ENCODE results near the gene SLC25A13. TPM values are rescaled to one million over a fixed set of nuclear protein-coding genes. Genes with fewer than 3 reads are reported as not detected.

Gene SLC25A13
- total RNA-seq, 1 experiment from 2014 or later, result 52.5 TPM

DNA sequence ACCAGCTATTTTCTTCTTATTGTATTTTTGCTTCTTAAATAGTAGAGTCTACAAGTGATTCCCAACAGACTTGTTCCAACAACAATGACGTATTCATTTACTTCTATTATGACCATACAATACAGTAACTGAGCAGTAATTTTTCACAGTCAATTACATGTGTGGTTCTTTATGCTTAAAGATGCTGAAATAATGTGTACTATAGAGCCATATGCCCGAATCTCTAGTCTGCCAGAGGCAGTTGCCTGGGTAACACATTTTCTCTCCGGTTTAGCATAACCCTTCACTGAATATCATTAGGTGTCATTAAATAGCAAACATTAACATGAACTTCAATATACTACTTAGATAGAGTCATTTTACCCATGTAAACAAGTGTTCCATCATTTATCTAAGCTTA is 75.0 kb downstream of the SLC25A13 start:
- peaks cover 25% of the 10 kb centered on the region for H3K79me2 ChIP-seq (ENCODE audit: low read depth)
- no TSS peak for BruUV-seq (replicated peaks)

GRCh38 chr7:96244992-96245292 is 77.0 kb downstream of the SLC25A13 start:
- POLR2A ChIA-PET (ENCODE audit: unreplicated experiment), result no interaction called here
- TF ChIP-seq EZH2 (IDR thresholded peaks at IDR 0.05; ENCODE audit: low read depth), result no peak
- TF ChIP-seq, protein P1, sequence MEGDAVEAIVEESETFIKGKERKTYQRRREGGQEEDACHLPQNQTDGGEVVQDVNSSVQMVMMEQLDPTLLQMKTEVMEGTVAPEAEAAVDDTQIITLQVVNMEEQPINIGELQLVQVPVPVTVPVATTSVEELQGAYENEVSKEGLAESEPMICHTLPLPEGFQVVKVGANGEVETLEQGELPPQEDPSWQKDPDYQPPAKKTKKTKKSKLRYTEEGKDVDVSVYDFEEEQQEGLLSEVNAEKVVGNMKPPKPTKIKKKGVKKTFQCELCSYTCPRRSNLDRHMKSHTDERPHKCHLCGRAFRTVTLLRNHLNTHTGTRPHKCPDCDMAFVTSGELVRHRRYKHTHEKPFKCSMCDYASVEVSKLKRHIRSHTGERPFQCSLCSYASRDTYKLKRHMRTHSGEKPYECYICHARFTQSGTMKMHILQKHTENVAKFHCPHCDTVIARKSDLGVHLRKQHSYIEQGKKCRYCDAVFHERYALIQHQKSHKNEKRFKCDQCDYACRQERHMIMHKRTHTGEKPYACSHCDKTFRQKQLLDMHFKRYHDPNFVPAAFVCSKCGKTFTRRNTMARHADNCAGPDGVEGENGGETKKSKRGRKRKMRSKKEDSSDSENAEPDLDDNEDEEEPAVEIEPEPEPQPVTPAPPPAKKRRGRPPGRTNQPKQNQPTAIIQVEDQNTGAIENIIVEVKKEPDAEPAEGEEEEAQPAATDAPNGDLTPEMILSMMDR (conservative IDR thresholded peaks at IDR 0.05), result no peak

More for the DNA sequence above, 75.0 kb downstream of the SLC25A13 start:
- Histone ChIP-seq H3K27ac (no peak overlapping the region), H4K20me1 (ENCODE audit: insufficient read depth) (peaks cover 21% of the 10 kb centered on the region), H3K36me3 (ENCODE audit: low read depth) (no peaks in the 10 kb centered on the region), H2AFZ (no peak overlapping the region), H3K27me3 (ENCODE audit: insufficient read depth, low read depth) (no peaks in the 10 kb centered on the region), H3K4me3 (no peak overlapping the region), H3K9me2 (ENCODE audit: insufficient read depth) (no peaks in the 10 kb centered on the region), H3K9me3 (ENCODE audit: insufficient read depth, low read depth) (no peaks in the 10 kb centered on the region), H3K4me1 (replicated peaks; ENCODE audit: insufficient read depth) (no peaks in the 10 kb centered on the region), H3F3A (ENCODE audit: insufficient read depth, low read depth) (no peaks in the 10 kb centered on the region), H3K4me2 (no peak overlapping the region)
- ChIA-PET CTCF (no interaction called here), POLR2A (ENCODE audit: unreplicated experiment) (no interaction called here)
- no peak for TF ChIP-seq EZH2 (IDR thresholded peaks at IDR 0.05; ENCODE audit: low read depth)
- TF ChIP-seq, protein P1 (conservative IDR thresholded peaks at IDR 0.05), result no peak
- intact Hi-C loops (cut with micrococcal nuclease; ENCODE audit: unreplicated experiment), result no loop called here
- no peak for DNase-seq

DNA sequence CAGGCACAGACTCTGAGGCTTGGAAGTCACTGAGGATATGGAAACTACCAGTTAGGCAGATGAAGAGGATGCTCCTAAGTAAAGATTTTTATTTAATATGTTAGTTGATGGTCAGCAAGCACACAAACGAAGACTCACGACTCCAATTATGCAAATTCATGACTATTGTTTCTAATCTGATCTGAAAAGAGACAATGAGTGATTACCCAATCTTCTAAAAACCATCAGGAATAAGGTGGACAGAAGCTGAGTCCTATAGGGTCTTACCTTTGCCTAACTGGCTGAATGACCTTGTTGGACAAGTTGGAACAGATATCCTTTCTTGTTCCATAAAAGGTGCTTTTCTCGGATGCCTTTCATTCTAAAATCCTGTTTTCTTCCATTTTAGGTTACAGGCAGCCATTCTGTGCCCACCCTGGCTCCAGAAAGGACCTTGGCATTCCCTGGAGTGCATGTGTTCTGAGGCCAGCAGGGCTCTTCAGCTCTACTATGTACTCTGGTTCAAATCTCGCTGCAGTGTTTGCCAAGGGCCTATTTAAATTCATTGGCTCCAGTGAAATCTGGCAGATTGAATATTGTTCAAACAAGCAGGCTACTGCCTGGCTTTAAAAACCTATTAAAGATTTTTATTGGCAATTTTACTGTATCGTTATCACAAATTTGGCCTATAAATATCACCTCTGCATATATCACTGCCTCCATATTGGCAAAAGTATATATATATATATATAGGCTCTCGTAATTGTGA is 77.5 kb downstream of the SLC25A13 start:
- Histone ChIP-seq H3K79me2 (ENCODE audit: low read depth) (peaks cover 33% of the 10 kb centered on the region), H3K4me3 (no peak overlapping the region), H3K9me3 (ENCODE audit: insufficient read depth, low read depth) (no peaks in the 10 kb centered on the region), H3K27ac (no peak overlapping the region), H2AFZ (no peak overlapping the region), H3K4me1 (replicated peaks; ENCODE audit: insufficient read depth) (no peaks in the 10 kb centered on the region), H3F3A (ENCODE audit: insufficient read depth, low read depth) (no peaks in the 10 kb centered on the region), H3K36me3 (ENCODE audit: low read depth) (no peaks in the 10 kb centered on the region; the same call in 1 of the 2 replicates), H3K9me2 (ENCODE audit: insufficient read depth) (no peaks in the 10 kb centered on the region), H4K20me1 (ENCODE audit: insufficient read depth) (peaks cover 21% of the 10 kb centered on the region), H3K4me2 (no peak overlapping the region), H3K27me3 (ENCODE audit: insufficient read depth, low read depth) (no peaks in the 10 kb centered on the region)
- ChIA-PET CTCF (no interaction called here), POLR2A (ENCODE audit: unreplicated experiment) (no interaction called here)
- TF ChIP-seq EZH2 (IDR thresholded peaks at IDR 0.05; ENCODE audit: low read depth), result no peak
- TF ChIP-seq, protein P1 (conservative IDR thresholded peaks at IDR 0.05), result no peak
- DNase-seq, result no peak
- intact Hi-C loops (cut with micrococcal nuclease; ENCODE audit: unreplicated experiment), result no loop called here
- no TSS peak for BruUV-seq (replicated peaks)

More at GRCh38 chr7:96244992-96245292, 77.0 kb downstream of the SLC25A13 start:
- intact Hi-C loops (cut with micrococcal nuclease; ENCODE audit: unreplicated experiment), result no loop called here
- no peaks in the 10 kb centered on the region for H3K9me3 ChIP-seq (ENCODE audit: insufficient read depth, low read depth)
- BruUV-seq (replicated peaks), result no TSS peak
- no peaks in the 10 kb centered on the region for H3K4me1 ChIP-seq (replicated peaks; ENCODE audit: insufficient read depth)
- H3F3A ChIP-seq (ENCODE audit: insufficient read depth, low read depth), result no peaks in the 10 kb centered on the region
- no peak overlapping the region for H2AFZ ChIP-seq
- CTCF ChIA-PET, result no interaction called here
- peaks cover 21% of the 10 kb centered on the region for H4K20me1 ChIP-seq (ENCODE audit: insufficient read depth)
- peaks cover 29% of the 10 kb centered on the region for H3K79me2 ChIP-seq (ENCODE audit: low read depth)
- no peak overlapping the region for H3K4me2 ChIP-seq
- H3K27ac ChIP-seq, result no peak overlapping the region
- DNase-seq, result no peak
- H3K27me3 ChIP-seq (ENCODE audit: insufficient read depth, low read depth), result no peaks in the 10 kb centered on the region
- H3K4me3 ChIP-seq, result no peak overlapping the region
- no peaks in the 10 kb centered on the region for H3K9me2 ChIP-seq (ENCODE audit: insufficient read depth)
- no peaks in the 10 kb centered on the region; the same call in 1 of the 2 replicates for H3K36me3 ChIP-seq (ENCODE audit: low read depth)

Measured in PC-9 (cell line).